Stimulated activated CD8-positive, alpha-beta memory T cell treated with anti-CD3 and anti-CD28 coated beads, Interleukin-7, amount 100 ng/mL, for 1 hour (primary cell): ENCODE results near the gene PREB.

Source experiments
- DNase-seq, 2 donors: peaks; one replicate each; pipeline ENCODE4 v3.0.0-alpha.2; 2020; ENCODE audit warnings: low read depth in 2 of 2

PREB gene

GRCh38 chr2:27152796-27153464 lies 18.5 kb upstream of the PREB start:
- DNase-seq, result no peak

GRCh38 chr2:27152102-27152795 lies 17.8 kb upstream of the PREB start:
- DNase-seq, result no peak

GRCh38 chr2:27150639-27151230 lies 16.3 kb upstream of the PREB start:
- no peak for DNase-seq

GRCh38 chr2:27149570-27150405 lies 15.4 kb upstream of the PREB start:
- DNase-seq, result no peak

GRCh38 chr2:27148801-27149439 lies 14.5 kb upstream of the PREB start, which contains the start of gene TCF23:
TCF23 (plus strand) TSS chr2:27149004; CDS start chr2:27149134, 130 bp downstream.
- DNase-seq, result no peak

GRCh38 chr2:27147935-27148334 lies 13.5 kb upstream of the PREB start:
- no peak for DNase-seq

- DNase-seq, result no peak
These were observed 11.2 kb upstream of the PREB start for GRCh38 chr2:27145682-27146081.

GRCh38 chr2:27143285-27143684 lies 8.8 kb upstream of the PREB start:
- DNase-seq, result no peak

- no peak for DNase-seq
These were observed 4.9 kb upstream of the PREB start, which contains the start of gene PRR30 for GRCh38 chr2:27139310-27139709. PRR30 (minus strand) TSS chr2:27139410; CDS start chr2:27138329, 1,081 bp downstream.

GRCh38 chr2:27138111-27138510 lies 3.7 kb upstream of the PREB start:
- DNase-seq, result no peak

GRCh38 chr2:27137322-27137935 lies 3.0 kb upstream of the PREB start:
- DNase-seq, result no peak

GRCh38 chr2:27136751-27137150 lies 2.3 kb upstream of the PREB start:
- no peak for DNase-seq

- no peak for DNase-seq
These were observed 1.1 kb upstream of the PREB start for GRCh38 chr2:27135478-27135955.

GRCh38 chr2:27134781-27135477 lies 493 bp upstream of the PREB start:
- DNase-seq, result no peak

GRCh38 chr2:27133195-27133875 lies 1.1 kb downstream of the PREB start:
- no peak for DNase-seq

- no peak for DNase-seq
These were observed 3.0 kb downstream of the PREB start for GRCh38 chr2:27131429-27131828.

- DNase-seq, result no peak
These were observed 4.0 kb downstream of the PREB start for GRCh38 chr2:27130396-27130795.

- DNase-seq, result no peak
These were observed 5.5 kb downstream of the PREB start for GRCh38 chr2:27128668-27129571.
